ENCODE data around the gene RAB30. TPM values are rescaled to one million over a fixed set of nuclear protein-coding genes. Genes with fewer than 3 reads are reported as not detected.

Gene RAB30
- total and polyA plus RNA-seq, 9 donors = 6.8 to 30.4 (median 22.7) TPM

GRCh38 chr11:83057721-83058120 is 14.0 kb downstream of the RAB30 start:
- Histone ChIP-seq H3K27me3 (no peaks in the 10 kb centered on the region), H3K9me3 (no peaks in the 10 kb centered on the region), H3K36me3 (no peaks in the 10 kb centered on the region), H3K4me3 (no peak overlapping the region), H3K27ac (no peak overlapping the region), H3K4me1 (ENCODE audit: insufficient read depth) (peaks cover 8% of the 10 kb centered on the region)
- DNase-seq = no peak
- intact Hi-C loops (cut with DNase I) = no loop called here
- 95 to 97% (median 96%) methylated on average over 3 of the region's 3 CpGs for WGBS, 3 donors
- TF ChIP-seq EP300 (IDR thresholded peaks at IDR 0.05) (no peak), CTCF (IDR thresholded peaks at IDR 0.05) (no peak)

- H3K27ac ChIP-seq = no peak overlapping the region
- H3K4me3 ChIP-seq = no peak overlapping the region
- TF ChIP-seq POLR2A (IDR thresholded peaks at IDR 0.05) (no peak), EP300 (IDR thresholded peaks at IDR 0.05) (no peak), CTCF (IDR thresholded peaks at IDR 0.05) (no peak)
- intact Hi-C loops (cut with DNase I) = no loop called here
- peaks cover 11% of the 10 kb centered on the region for H3K4me1 ChIP-seq (ENCODE audit: insufficient read depth)
- H3K9me3 ChIP-seq = no peaks in the 10 kb centered on the region
- no peaks in the 10 kb centered on the region for H3K27me3 ChIP-seq
- DNase-seq = no peak
- H3K36me3 ChIP-seq = no peaks in the 10 kb centered on the region
- 21 to 31% (median 22%) methylated on average over 1 of the region's 1 CpG for WGBS, 3 donors
These were observed 15.1 kb downstream of the RAB30 start for GRCh38 chr11:83056611-83057010.

GRCh38 chr11:83056204-83056603 is 15.5 kb downstream of the RAB30 start:
- DNase-seq = no peak
- TF ChIP-seq POLR2A (IDR thresholded peaks at IDR 0.05) (no peak), EP300 (IDR thresholded peaks at IDR 0.05) (no peak), CTCF (IDR thresholded peaks at IDR 0.05) (no peak)
- 57 to 69% (median 68%) methylated on average over 2 of the region's 2 CpGs for WGBS, 3 donors
- Histone ChIP-seq H3K4me3 (no peak overlapping the region), H3K36me3 (no peaks in the 10 kb centered on the region), H3K27me3 (no peaks in the 10 kb centered on the region), H3K4me1 (ENCODE audit: insufficient read depth) (peaks cover 14% of the 10 kb centered on the region), H3K27ac (no peak overlapping the region), H3K9me3 (no peaks in the 10 kb centered on the region)
- intact Hi-C loops (cut with DNase I) = no loop called here

- 96 to 99% (median 98%) methylated on average over 3 of the region's 3 CpGs for WGBS, 3 donors
- intact Hi-C loops (cut with DNase I) = no loop called here
- H3K9me3 ChIP-seq = no peaks in the 10 kb centered on the region
- no peak for DNase-seq
- H3K27me3 ChIP-seq = no peaks in the 10 kb centered on the region
- no peaks in the 10 kb centered on the region for H3K36me3 ChIP-seq
- H3K4me1 ChIP-seq (ENCODE audit: insufficient read depth) = peaks cover 15% of the 10 kb centered on the region
- H3K4me3 ChIP-seq = no peak overlapping the region
- no peak for TF ChIP-seq POLR2A (IDR thresholded peaks at IDR 0.05)
- no peak for TF ChIP-seq EP300 (IDR thresholded peaks at IDR 0.05)
- TF ChIP-seq CTCF (IDR thresholded peaks at IDR 0.05) = no peak
- no peak overlapping the region for H3K27ac ChIP-seq
These were observed 16.8 kb downstream of the RAB30 start for GRCh38 chr11:83054904-83055380.
